PFSK-1 (cell line): ENCODE measurements around the gene GCH1.

Experiments used
- FOXP2 ChIP-seq: optimal IDR thresholded peaks from 2 replicates; pipeline ENCODE3; 2011; ENCODE audit warnings: borderline replicate concordance, control low read depth, inconsistent platforms; ENCODE audit not compliant: insufficient read depth; ENCODE audit errors: extremely low read length, extremely low read depth
- POLR2AphosphoS5 ChIP-seq: IDR thresholded peaks from 2 replicates; pipeline ENCODE4 v1.6.1; 2012; ENCODE audit warnings: low read depth, mild to moderate bottlenecking, control low read depth, low read length, moderate library complexity
- REST ChIP-seq, 2 experiments: IDR thresholded peaks; 2 replicates each; pipeline versions ENCODE4 v1.6.1 to v1.8.0; 2011 to 2012; ENCODE audit warnings: low read depth in 2 of 2, low read length in 2 of 2, control low read depth in 1 of 2, inconsistent platforms in 1 of 2, mild to moderate bottlenecking in 1 of 2, moderate library complexity in 1 of 2; ENCODE audit not compliant: insufficient read depth in 1 of 2
- SIN3A ChIP-seq: IDR thresholded peaks from 2 replicates; pipeline ENCODE4 v1.6.1; 2012; ENCODE audit warnings: mild to moderate bottlenecking, low read length, moderate library complexity, borderline replicate concordance; ENCODE audit not compliant: insufficient read depth
- TAF1 ChIP-seq: IDR thresholded peaks from 2 replicates; pipeline ENCODE4 v1.6.1; 2012; ENCODE audit warnings: low read length, control low read depth, borderline replicate concordance; ENCODE audit not compliant: insufficient read depth

Gene GCH1

GRCh38 chr14:54864526-54864925 is 38.1 kb downstream of the GCH1 start:
- TF ChIP-seq TAF1 (no peak), FOXP2 (no peak), SIN3A (no peak), REST (IDR thresholded peaks at IDR 0.05; ENCODE audit: insufficient read depth in 1 of 2, low read depth in 2 of 2, low read length in 2 of 2) (no peak), POLR2AphosphoS5 (no peak)

GRCh38 chr14:54857830-54858269 is 44.8 kb downstream of the GCH1 start:
- TF ChIP-seq FOXP2, result no peak
- no peak for TF ChIP-seq TAF1

GRCh38 chr14:54856152-54856551 is 46.5 kb downstream of the GCH1 start:
- no peak for TF ChIP-seq POLR2AphosphoS5
- TF ChIP-seq TAF1, result no peak
- no peak for TF ChIP-seq FOXP2
- no peak for TF ChIP-seq REST (IDR thresholded peaks at IDR 0.05; ENCODE audit: insufficient read depth in 1 of 2, low read depth in 2 of 2, low read length in 2 of 2)
- TF ChIP-seq SIN3A, result no peak

- TF ChIP-seq POLR2AphosphoS5 (no peak), FOXP2 (no peak), SIN3A (no peak), TAF1 (no peak), REST (IDR thresholded peaks at IDR 0.05; ENCODE audit: insufficient read depth in 1 of 2, low read depth in 2 of 2, low read length in 2 of 2) (no peak)
Measured at GRCh38 chr14:54854181-54854580, 48.4 kb downstream of the GCH1 start.

- no peak for TF ChIP-seq FOXP2
- TF ChIP-seq SIN3A, result no peak
- no peak for TF ChIP-seq TAF1
- TF ChIP-seq REST (IDR thresholded peaks at IDR 0.05; ENCODE audit: insufficient read depth in 1 of 2, low read depth in 2 of 2, low read length in 2 of 2), result no peak
- no peak for TF ChIP-seq POLR2AphosphoS5
Measured at GRCh38 chr14:54853339-54853738, 49.3 kb downstream of the GCH1 start.
